Measurements from ENCODE around the gene SHISAL1. TPM values are rescaled to one million over a fixed set of nuclear protein-coding genes. Genes with fewer than 3 reads are reported as not detected.

The SHISAL1 gene
- total and polyA plus RNA-seq, 5 donors: 1.0 to 5.8 (median 1.3) TPM

GRCh38 chr22:44249376-44250147, 63.2 kb downstream of the SHISAL1 start:
- no peak overlapping the region for H3K27ac ChIP-seq (ENCODE audit: low read length)
- H3K4me3 ChIP-seq (ENCODE audit: low read length): no peak overlapping the region
- WGBS: 90% methylated on average over 12 of the region's 12 CpGs
- no peaks in the 10 kb centered on the region for H3K4me1 ChIP-seq (ENCODE audit: control insufficient read depth, insufficient read depth, low read length)
- ATAC-seq (no peak), DNase-seq (no peak)
- H3K9me3 ChIP-seq (ENCODE audit: control insufficient read depth, low read length): peaks cover 2% of the 10 kb centered on the region
- H3K27me3 ChIP-seq (ENCODE audit: control insufficient read depth, insufficient read depth): no peaks in the 10 kb centered on the region
- intact Hi-C loops (cut with DNase I): no loop called here

GRCh38 chr22:44248926-44249325, 63.8 kb downstream of the SHISAL1 start:
- Histone ChIP-seq H3K4me3 (ENCODE audit: low read length) (no peak overlapping the region), H3K4me1 (ENCODE audit: control insufficient read depth, insufficient read depth, low read length) (no peaks in the 10 kb centered on the region), H3K27ac (ENCODE audit: low read length) (no peak overlapping the region), H3K27me3 (ENCODE audit: control insufficient read depth, insufficient read depth) (no peaks in the 10 kb centered on the region), H3K9me3 (ENCODE audit: control insufficient read depth, low read length) (peaks cover 2% of the 10 kb centered on the region)
- WGBS: 92% methylated on average over 10 of the region's 10 CpGs
- ATAC-seq (no peak), DNase-seq (no peak)
- intact Hi-C loops (cut with DNase I): no loop called here

- ATAC-seq: no peak
- WGBS: 90% methylated on average over 25 of the region's 25 CpGs
- no peak for DNase-seq
These were observed 64.5 kb downstream of the SHISAL1 start for GRCh38 chr22:44247923-44248892.

GRCh38 chr22:44247346-44247745, 65.4 kb downstream of the SHISAL1 start:
- DNase-seq (no peak), ATAC-seq (no peak)
- Histone ChIP-seq H3K4me3 (ENCODE audit: low read length) (no peak overlapping the region), H3K9me3 (ENCODE audit: control insufficient read depth, low read length) (peaks cover 2% of the 10 kb centered on the region), H3K27ac (ENCODE audit: low read length) (no peak overlapping the region), H3K27me3 (ENCODE audit: control insufficient read depth, insufficient read depth) (no peaks in the 10 kb centered on the region), H3K4me1 (ENCODE audit: control insufficient read depth, insufficient read depth, low read length) (no peaks in the 10 kb centered on the region)
- WGBS: 82% methylated on average over 5 of the region's 5 CpGs
- intact Hi-C loops (cut with DNase I): no loop called here

More at GRCh38 chr22:44247923-44248892, 64.5 kb downstream of the SHISAL1 start:
- no peaks in the 10 kb centered on the region for H3K4me1 ChIP-seq (ENCODE audit: control insufficient read depth, insufficient read depth, low read length)
- H3K27me3 ChIP-seq (ENCODE audit: control insufficient read depth, insufficient read depth): no peaks in the 10 kb centered on the region
- H3K4me3 ChIP-seq (ENCODE audit: low read length): no peak overlapping the region
- no peak overlapping the region for H3K27ac ChIP-seq (ENCODE audit: low read length)
- peaks cover 2% of the 10 kb centered on the region for H3K9me3 ChIP-seq (ENCODE audit: control insufficient read depth, low read length)
- intact Hi-C loops (cut with DNase I): no loop called here

GRCh38 chr22:44246615-44247326, 66.0 kb downstream of the SHISAL1 start:
- intact Hi-C loops (cut with DNase I): no loop called here
- H3K4me3 ChIP-seq (ENCODE audit: low read length): no peak overlapping the region
- no peaks in the 10 kb centered on the region for H3K27me3 ChIP-seq (ENCODE audit: control insufficient read depth, insufficient read depth)
- no peaks in the 10 kb centered on the region for H3K4me1 ChIP-seq (ENCODE audit: control insufficient read depth, insufficient read depth, low read length)
- H3K9me3 ChIP-seq (ENCODE audit: control insufficient read depth, low read length): peaks cover 2% of the 10 kb centered on the region
- no peak for ATAC-seq
- no peak for DNase-seq
- WGBS: 84% methylated on average over 8 of the region's 8 CpGs
- H3K27ac ChIP-seq (ENCODE audit: low read length): no peak overlapping the region

- WGBS: 88% methylated on average over 8 of the region's 8 CpGs
These were observed 66.9 kb downstream of the SHISAL1 start for GRCh38 chr22:44245867-44246266.

GRCh38 chr22:44245438-44245837, 67.3 kb downstream of the SHISAL1 start:
- WGBS: 65% methylated on average over 7 of the region's 7 CpGs
- Histone ChIP-seq H3K9me3 (ENCODE audit: control insufficient read depth, low read length) (peaks cover 1% of the 10 kb centered on the region), H3K4me1 (ENCODE audit: control insufficient read depth, insufficient read depth, low read length) (no peaks in the 10 kb centered on the region), H3K4me3 (ENCODE audit: low read length) (no peak overlapping the region), H3K27ac (ENCODE audit: low read length) (no peak overlapping the region), H3K27me3 (ENCODE audit: control insufficient read depth, insufficient read depth) (no peaks in the 10 kb centered on the region)
- intact Hi-C loops (cut with DNase I): no loop called here
- DNase-seq (peak in 1 of 3 donors; percentile 74), ATAC-seq (peak; percentile 18 to 75)

More at GRCh38 chr22:44245867-44246266, 66.9 kb downstream of the SHISAL1 start:
- ATAC-seq: no peak
- Histone ChIP-seq H3K27ac (ENCODE audit: low read length) (no peak overlapping the region), H3K9me3 (ENCODE audit: control insufficient read depth, low read length) (peaks cover 2% of the 10 kb centered on the region), H3K4me3 (ENCODE audit: low read length) (no peak overlapping the region), H3K4me1 (ENCODE audit: control insufficient read depth, insufficient read depth, low read length) (no peaks in the 10 kb centered on the region), H3K27me3 (ENCODE audit: control insufficient read depth, insufficient read depth) (no peaks in the 10 kb centered on the region)
- DNase-seq: no peak
- intact Hi-C loops (cut with DNase I): no loop called here

- intact Hi-C loops (cut with DNase I): no loop called here
- DNase-seq: no peak
- no peak for ATAC-seq
- Histone ChIP-seq H3K27me3 (ENCODE audit: control insufficient read depth, insufficient read depth) (no peaks in the 10 kb centered on the region), H3K4me3 (ENCODE audit: low read length) (no peak overlapping the region), H3K27ac (ENCODE audit: low read length) (no peak overlapping the region), H3K4me1 (ENCODE audit: control insufficient read depth, insufficient read depth, low read length) (no peaks in the 10 kb centered on the region), H3K9me3 (ENCODE audit: control insufficient read depth, low read length) (no peaks in the 10 kb centered on the region)
- WGBS: 89% methylated on average over 9 of the region's 9 CpGs
These were observed 68.4 kb downstream of the SHISAL1 start for GRCh38 chr22:44244265-44244822.

- Histone ChIP-seq H3K4me1 (ENCODE audit: control insufficient read depth, insufficient read depth, low read length) (no peaks in the 10 kb centered on the region), H3K27ac (ENCODE audit: low read length) (no peak overlapping the region), H3K4me3 (ENCODE audit: low read length) (no peak overlapping the region), H3K9me3 (ENCODE audit: control insufficient read depth, low read length) (no peaks in the 10 kb centered on the region), H3K27me3 (ENCODE audit: control insufficient read depth, insufficient read depth) (no peaks in the 10 kb centered on the region)
- WGBS: 76% methylated on average over 8 of the region's 8 CpGs
- ATAC-seq (no peak), DNase-seq (no peak)
- intact Hi-C loops (cut with DNase I): no loop called here
These were observed 69.0 kb downstream of the SHISAL1 start for GRCh38 chr22:44243761-44244160.

GRCh38 chr22:44242946-44243724, 69.6 kb downstream of the SHISAL1 start:
- ATAC-seq (no peak), DNase-seq (no peak)
- Histone ChIP-seq H3K4me1 (ENCODE audit: control insufficient read depth, insufficient read depth, low read length) (no peaks in the 10 kb centered on the region), H3K27ac (ENCODE audit: low read length) (no peak overlapping the region), H3K9me3 (ENCODE audit: control insufficient read depth, low read length) (no peaks in the 10 kb centered on the region), H3K27me3 (ENCODE audit: control insufficient read depth, insufficient read depth) (no peaks in the 10 kb centered on the region), H3K4me3 (ENCODE audit: low read length) (no peak overlapping the region)
- intact Hi-C loops (cut with DNase I): no loop called here
- 76% methylated on average over 17 of the region's 17 CpGs for WGBS

All from right cardiac atrium (tissue), 5 donors.